LHCN-M2 (cell line): Measurements from ENCODE around the gene FAM9C. TPM values are rescaled to one million over a fixed set of nuclear protein-coding genes. Genes with fewer than 3 reads are reported as not detected.
A peak's percentile ranks its signal among the peaks of the same experiment; 100 is the strongest.

ENCODE experiments used
- DNase-seq: peaks from one replicate; pipeline ENCODE4 v3.0.0-alpha.2; 2012; ENCODE audit warnings: low read depth
- total RNA-seq: library from RNA; depleted of rRNA; stranded (reverse); fragments of >200 nt; gene quantifications from 2 replicates; pipeline ENCODE4 v1.2.3, GENCODE V29; 2014

FAM9C gene
- total RNA-seq, 1 experiment from 2014 or later: not detected

DNA sequence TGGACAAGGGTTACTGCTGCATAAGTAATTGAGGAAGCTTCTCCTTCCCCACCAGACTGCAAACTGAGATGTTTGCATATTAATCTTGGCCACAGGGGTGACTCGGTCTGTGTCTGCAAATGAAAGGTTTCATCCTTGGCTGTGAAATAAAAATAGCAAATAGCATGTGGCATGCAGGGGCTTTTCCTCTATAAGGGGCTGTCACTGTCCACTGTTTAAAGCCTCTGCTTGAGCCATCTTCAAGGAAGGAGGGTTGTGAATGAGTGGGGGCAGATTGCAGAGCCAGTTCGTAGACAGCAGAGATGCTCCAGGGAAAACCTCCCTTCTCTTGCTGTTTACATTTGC, 36.3 kb downstream of the FAM9C start:
- DNase-seq: no peak

DNA sequence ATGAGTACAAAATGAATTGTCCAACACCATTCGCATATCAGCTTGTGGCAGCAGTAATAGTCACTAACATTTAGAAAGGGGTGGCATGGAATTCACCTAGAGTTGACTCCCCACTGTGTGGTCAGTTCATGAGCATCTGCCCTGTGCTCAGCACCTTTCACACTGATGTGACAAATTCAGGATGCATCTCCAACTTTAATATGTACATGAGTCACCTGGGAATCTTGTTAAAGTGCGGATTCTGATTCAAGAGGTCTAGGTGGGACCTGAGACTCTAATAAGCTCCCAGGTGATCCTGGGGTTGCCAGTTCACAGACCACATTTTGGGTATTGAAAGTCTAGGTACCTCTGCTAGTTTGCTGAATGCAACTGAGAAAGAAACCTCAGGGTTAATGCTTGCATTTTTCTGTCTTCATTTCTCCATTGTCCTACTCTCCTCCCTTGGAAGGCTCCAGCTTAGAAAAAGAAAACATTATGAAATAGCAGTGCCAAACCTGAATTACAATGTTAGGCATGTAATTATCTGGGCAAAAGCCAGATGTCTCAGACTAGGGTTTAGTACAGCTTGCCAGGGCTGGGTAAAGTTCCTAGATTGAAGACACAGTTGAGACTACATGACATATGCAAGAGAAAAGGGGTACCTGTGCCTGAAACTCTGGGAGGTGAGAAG, 36.8 kb downstream of the FAM9C start:
- peak; percentile 32 for DNase-seq

DNA sequence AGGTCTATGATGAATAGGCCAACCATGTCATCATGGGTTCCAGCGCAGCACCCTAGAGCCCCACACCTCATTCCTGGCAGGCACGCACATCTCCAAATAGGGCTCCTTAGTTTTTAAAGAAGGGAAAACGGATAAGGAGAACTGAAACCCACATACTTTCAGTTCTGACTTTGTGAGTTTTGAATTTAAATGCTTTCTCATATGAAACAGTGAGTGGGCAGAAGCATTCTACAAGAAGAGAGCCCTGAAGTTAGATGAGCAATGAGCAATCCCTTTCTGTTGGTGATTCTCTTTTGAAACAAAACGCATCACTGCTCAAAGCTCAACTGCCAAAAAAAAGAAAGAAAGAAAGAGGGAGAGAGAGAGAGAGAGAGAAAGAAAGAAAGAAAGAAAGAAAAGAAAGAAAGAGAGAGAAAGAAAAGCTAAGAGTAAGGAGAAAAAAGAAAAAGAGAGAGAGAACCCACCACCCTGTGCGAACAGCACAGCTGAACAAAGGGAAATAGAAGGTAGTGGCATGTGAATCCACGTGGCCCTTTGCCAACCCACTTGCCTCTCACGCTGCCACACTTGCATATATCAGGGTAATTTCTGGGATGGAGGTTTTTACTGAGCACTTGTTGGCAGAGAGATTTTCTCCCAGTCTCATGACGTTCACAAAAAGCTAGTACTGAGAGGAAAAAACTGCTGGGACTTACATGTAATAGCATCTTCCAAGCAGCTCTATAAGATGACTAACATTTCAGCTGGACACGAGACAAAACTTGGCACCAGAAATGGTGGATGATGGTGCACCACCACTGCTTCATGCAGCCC, 38.6 kb downstream of the FAM9C start:
- no peak for DNase-seq

DNA sequence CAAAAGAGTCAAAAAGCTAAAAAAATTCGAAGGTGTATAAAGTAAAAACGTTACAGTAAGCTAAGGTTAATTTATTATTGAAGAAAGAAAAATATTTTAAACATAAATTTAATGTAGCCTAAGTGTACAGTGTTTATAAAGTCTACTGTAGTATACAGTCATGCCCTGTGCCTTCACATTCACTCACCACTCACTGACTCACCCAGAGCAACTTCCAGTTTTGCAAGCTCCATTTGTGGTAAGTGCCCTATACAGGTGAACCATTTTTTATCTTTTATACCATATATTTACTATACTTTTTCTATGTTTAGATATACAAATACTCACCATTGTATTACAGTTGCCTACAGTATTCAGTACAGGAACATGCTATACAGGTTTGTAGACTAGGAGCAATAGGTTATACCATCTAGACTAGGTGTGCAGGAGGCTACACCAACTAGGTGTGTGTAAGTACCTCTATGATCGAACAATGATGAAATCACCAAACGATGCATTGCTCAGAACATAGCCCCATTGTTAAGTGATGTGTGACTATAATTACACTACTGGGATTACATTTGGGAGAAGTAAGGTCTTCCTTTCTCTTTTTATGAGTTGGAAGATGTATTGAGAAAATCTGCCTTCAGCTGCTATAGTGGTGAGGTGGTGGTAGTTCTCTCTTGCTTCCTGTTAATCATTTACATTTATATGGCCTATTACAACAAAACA, 42.3 kb downstream of the FAM9C start:
- peak; percentile 15 for DNase-seq

DNA sequence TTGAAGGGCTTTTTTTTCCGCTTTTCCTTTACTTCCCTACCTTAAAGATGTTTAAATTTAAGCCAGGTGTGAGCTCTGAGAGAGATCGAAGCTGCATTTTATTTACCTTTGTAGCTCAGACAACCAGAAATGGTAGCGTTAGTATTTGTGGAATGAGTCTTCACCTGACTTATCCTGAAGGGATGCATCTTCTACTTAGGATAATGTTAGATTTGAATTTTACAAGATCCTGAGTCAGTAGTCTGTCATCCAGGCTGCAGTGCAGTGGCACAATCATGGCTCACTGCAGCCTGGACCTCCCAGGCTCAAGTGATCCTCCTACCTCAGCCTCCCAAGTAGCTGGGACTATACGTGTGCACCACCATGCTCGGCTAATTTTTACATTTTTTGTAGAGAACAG, 43.3 kb downstream of the FAM9C start:
- no peak for DNase-seq

DNA sequence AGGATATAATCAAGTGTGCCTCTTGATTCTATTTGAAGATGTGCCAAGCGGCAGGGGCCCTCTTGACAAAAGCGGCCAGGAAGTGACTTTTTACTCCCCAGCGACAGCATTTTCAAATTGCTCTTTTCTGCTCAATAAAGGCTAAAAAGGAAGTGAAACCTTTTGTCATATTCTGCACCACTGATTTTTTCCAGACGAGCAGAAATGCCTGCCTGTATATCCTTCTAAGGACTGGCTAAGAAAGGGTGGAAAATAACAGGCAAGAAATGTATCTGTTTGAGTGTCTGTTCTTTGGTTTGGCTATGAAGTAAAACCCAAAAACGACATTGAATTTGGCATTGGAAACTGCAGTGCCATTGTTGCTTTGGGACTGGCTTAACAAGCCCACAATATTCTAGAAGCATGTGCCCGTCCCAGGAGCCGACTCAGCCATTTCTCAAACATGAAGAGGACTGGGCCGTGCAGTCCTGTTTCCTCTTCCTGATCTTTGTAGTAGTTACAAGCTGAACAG, 44.1 kb downstream of the FAM9C start:
- no peak for DNase-seq

DNA sequence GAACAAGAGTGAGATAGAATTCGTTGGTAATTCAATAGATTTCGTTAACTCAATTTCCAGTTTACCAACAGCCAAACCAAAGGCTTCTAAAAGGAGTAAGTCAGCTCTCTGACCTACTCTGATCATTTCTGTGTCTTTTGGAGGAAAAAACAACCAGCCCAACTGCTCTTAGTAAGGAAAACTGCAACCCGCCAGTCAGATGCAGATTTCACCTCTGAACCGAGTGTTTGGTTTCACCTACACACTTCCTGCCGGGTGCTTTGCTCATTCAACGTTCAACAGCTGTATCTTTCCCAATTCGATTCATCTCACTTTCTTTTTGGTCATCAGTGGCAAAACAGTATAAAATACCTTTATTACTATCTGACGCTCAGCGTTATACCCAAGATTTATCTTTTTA, 45.0 kb downstream of the FAM9C start:
- DNase-seq: no peak

DNA sequence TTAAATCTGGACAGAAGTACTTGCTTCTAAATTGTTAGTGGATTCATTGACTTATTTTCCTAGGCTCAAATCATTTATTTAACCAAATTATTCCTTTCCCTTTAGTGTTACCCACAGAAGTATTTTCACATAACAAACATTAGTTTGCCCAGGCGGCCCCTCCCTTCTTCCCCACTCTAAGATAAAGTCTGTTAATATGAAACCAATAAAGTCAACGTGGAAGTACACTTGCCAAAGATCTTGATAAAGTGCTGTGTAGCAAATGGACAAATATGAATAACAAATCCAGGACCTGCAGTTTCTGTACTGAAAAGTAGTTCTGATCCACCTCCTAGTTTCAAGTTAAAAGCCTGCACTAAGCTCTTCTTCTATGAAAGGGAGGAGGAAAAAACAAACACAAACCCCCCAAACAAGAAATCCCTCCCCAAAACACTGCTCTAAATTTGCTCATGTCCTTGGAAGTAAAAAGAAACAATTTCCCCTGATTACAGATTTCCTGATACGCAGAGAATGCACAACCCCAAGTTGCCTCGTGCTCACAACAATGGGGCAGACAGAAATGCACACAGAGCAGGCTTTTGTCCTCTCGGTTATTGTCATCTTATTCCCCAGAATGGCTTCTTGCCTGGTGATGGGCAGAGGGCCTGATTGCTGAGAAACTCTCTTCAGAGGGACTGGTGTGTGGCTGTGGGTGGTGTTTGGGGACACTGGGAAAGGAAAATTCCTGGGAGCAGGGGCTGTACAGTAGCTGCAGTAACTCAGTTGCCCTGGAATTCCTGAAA, 46.3 kb downstream of the FAM9C start:
- no peak for DNase-seq

DNA sequence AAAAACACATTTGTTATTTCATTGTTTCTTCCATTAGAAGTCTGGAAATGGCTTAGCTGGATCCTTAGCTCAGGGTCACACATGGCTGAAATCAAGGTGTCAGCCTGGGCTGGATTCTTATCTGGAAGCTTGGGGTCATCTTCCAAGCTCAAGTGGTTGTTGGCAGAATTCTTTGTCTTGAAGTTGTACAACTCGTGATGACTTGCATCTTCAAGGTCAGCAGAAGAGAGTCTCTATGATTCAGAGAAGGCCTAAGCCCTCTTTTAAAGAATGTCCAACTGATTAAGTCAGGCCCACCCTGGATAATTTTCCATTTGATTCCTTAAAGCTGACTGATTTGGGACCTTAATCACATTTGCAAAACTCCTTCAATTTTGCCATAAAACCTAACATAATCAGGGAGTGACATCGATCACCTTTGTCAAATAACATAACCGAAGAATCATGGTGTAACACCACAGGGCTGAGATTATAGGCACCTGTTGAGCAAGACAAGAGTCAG, 47.4 kb downstream of the FAM9C start:
- DNase-seq: no peak

DNA sequence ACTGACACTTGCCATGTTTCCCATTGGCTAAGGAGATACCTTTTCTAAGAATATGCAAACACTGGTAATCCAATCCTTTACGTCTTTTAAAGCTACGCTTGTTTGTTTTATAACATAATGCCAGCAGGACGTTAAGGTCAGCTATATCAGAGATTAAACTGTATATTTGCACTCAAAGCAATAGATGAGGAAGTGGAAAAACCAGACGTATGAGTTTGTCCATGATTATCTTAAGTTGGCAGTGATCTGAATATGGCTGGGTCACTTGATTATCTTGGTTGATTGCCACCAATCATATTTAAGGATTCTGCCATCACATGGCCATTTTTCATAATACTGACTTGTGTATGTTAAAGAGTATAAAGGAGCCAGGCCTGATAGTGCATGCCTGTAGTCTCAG, 50.1 kb downstream of the FAM9C start:
- DNase-seq: no peak

DNA sequence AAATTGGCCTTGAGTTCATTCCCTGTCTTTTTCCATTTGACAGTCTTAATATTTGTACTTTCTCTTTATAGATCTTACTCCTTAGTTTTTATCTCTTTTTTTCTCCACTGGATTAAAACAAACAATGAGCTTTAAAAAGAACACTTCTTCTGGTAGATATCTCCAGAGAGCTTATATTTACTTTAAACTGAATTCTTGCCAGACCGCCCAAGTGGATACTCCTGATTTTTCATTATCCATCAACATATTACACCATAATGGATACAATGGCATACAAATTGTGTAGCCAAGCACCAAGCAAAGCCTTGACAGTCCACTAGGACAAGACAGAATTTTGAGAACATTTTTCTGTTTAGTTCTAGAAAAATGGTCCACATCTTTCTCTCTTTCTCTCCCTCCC, 50.6 kb downstream of the FAM9C start:
- no peak for DNase-seq

DNA sequence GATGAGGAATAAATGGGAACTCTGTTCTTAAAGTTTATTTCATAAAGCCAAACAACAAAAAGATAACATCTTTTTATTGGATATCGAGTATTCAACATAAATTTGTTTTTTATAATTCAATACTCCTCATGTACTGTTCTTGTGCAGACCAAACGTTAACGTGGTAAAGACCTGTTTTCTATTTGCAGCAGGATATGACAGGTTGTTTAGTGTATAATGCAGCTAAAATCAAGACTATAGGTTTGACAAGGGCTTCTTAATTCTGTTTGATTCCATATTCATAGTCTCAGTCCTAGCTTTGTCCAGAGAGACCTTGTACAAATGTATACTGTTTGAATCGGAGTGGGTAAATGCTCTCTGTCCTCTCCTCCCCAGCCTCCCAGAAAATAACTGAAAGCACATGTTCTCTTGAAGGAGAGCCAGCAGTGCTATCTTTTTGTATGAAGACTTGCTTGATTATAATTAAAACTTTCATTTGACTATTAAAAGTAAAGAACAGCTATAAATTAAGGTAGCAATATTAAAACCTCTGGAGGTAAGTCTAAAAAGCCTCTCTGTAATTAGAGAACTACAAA, 51.8 kb downstream of the FAM9C start:
- no peak for DNase-seq

DNA sequence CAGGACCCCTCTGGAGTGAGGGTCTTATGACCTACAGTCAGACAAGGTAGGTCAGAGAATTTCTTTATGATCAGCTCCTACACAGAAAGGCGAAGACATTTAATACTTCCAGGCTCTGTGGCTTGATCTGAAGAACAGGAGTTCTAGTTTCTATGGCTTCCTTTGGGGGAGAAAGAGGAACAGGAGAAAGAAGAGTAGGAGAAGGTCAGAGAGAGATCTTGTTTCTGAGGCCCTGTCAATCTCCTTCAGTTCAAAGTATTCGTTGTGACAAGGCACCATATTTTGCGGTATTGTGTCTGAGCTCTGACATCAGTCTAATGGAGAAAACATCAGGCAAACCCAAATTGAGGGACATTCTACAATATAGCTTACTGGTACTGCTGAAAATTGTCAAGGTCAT, 52.8 kb downstream of the FAM9C start:
- DNase-seq: no peak

DNA sequence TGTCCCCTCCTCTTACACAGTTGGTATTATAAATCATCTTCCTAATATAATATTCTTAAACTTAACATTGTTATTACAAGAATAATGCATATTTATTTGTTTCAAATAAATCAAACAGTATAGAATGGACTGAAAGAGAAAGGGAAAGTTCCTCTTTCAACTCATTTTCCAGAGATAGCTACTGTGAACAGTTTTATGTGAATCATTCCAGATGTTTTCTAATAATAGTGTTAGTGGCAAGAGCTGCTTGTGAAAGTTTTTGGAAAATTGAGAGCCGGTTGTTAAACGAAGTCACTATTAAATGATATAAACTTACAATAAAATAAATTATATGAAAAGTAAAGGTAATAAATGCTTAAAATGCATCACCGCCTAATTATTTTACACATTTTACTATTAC, 55.0 kb downstream of the FAM9C start:
- DNase-seq: no peak

DNA sequence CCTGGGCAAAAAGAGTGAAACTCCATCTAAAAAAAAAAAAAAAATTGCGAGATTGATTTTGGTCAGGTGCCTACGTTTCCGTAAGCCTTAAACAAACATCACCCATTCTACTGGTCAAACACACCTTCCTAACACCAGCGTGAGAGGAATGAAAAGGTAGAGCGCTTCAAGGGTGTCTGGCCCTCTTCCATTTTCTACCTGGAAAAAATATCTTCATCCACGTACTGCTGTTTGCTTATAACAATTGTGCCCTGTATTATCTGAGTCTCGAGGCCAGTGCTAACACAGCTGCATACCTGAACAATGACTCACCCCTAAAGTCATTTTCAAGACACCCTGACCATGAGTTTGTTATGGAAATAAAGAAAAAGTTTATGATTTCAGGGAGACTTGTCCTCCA, 55.6 kb downstream of the FAM9C start:
- peak; percentile 62 for DNase-seq

DNA sequence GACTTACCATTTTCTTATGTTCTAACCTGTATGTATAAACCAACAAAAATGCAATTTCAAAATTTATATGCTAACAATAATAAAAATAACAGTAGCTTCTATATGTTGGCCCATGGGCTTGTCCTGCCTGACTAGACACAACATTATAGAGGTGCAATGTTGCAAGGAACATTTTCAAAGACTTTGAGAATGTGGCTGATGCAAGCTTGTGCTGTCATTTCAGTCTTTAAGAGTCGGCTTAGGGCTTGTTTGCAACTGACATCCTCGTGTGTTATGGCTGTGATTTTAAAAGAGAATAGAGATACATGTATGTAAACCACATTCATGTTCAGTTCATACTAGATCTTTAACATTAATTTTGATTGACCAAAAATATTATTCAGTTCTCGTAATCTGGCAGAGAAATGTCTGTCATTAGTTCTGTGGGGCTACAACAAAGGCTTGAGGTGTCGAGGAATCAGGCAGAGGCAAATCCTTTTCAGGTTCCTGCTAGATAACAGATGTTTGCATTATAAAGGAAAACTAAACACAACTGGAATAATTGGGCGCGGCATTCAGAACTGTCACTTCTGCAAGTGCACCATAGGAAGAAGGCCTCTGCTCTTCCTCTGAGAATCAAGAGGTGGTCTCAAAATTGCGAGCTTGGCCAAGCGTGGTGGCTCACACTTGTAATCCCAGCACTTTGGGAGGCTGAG, 56.4 kb downstream of the FAM9C start:
- DNase-seq: no peak

DNA sequence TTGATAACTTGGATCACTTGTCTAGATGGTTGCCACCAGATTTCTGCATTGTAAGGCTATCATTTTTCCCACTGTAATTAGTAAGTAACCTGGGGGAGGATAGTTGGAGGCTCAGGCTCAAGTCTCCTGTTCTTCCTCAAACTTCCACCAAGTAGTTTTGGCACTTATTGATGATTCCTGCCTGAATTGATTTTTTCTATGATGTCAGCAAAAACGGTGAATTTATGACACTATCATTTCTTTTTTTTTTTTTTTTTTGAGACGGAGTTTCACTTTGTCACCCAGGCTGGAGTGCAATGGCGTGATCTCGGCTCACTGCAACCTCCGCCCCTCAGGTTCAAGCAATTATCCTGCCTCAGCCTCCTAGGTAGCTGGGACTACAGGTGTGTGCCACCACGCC, 57.1 kb downstream of the FAM9C start:
- DNase-seq: no peak

DNA sequence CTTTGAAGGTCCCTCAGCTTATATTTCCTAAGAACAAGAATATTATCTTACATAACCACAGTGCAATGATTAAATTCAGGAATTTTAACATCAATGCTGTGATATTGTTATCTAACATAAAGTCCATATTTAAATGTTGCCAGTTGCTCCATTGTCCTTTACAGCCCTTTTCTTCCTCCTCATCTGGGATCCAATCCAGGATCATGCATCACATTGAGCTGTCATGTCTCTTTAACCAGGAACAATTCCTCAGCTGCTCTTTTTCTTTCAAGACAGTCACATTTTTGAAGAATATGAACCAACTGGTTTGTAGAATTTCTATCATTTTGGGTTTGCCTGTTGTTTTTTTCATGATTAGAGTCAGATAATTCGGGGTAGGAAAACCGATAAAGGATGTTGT, 57.5 kb downstream of the FAM9C start:
- DNase-seq: peak; percentile 75

DNA sequence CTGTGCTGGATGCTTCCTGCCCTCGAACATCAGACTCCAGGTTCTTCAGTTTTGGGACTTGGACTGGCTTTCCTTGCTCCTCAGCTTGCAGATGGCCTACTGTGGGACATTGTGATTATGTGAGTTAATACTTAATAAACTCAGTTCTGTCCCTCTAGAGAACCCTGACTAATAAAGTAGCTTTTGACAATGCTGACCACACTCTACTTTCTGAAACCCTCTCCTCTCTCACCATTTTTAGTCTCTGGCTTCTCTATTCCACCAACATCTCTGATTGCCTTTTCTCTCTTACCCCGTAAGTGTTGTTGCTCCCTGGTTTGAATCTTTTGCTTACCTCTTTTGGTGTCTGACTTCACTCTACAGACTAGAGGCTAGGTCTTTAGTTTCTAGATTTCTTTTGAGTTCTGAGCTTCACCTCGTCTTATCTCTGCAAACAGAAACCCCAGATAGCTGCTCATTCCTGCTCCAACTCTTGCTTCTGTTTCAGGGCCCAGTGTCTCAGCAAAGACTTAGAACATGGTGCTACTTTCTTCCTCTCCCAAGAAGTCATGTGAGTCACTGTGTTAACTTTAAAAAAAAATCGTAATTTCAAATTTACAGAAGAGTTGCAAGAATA, 58.1 kb downstream of the FAM9C start:
- DNase-seq: peak; percentile 15
